ENCODE results near the gene TUBB4B.

The TUBB4B gene

GRCh38 chr9:137273095-137273490, 32.0 kb downstream of the TUBB4B start:
- DNase-seq = no peak

- DNase-seq = no peak
These were observed 32.7 kb downstream of the TUBB4B start for GRCh38 chr9:137273611-137274320.

GRCh38 chr9:137275203-137275587, 34.1 kb downstream of the TUBB4B start:
- no peak for DNase-seq

- DNase-seq = no peak
These were observed 34.7 kb downstream of the TUBB4B start for GRCh38 chr9:137275588-137276472.

- DNase-seq = peak; percentile 64
These were observed 35.6 kb downstream of the TUBB4B start for GRCh38 chr9:137276473-137277328.

GRCh38 chr9:137277329-137278041, 36.4 kb downstream of the TUBB4B start, which contains the start of gene TOR4A:
Gene TOR4A (plus strand): TSS chr9:137277726. CDS start chr9:137278690, 964 bp downstream.
- DNase-seq = peak; percentile 95

- DNase-seq = peak; percentile 34
These were observed 37.1 kb downstream of the TUBB4B start for GRCh38 chr9:137278061-137278701.

GRCh38 chr9:137278721-137279711, 37.9 kb downstream of the TUBB4B start:
- no peak for DNase-seq

- DNase-seq = no peak
These were observed 38.8 kb downstream of the TUBB4B start for GRCh38 chr9:137279741-137280473.

- no peak for DNase-seq
These were observed 39.6 kb downstream of the TUBB4B start for GRCh38 chr9:137280474-137281344.

- DNase-seq = no peak
These were observed 40.4 kb downstream of the TUBB4B start for GRCh38 chr9:137281345-137282116.

- DNase-seq = peak; percentile 52
These were observed 45.9 kb downstream of the TUBB4B start for GRCh38 chr9:137286975-137287383.

- DNase-seq = no peak
These were observed 52.0 kb downstream of the TUBB4B start for GRCh38 chr9:137293094-137293481.

All from EL (cell line).